Thoracic aorta (tissue), 2 donors: ENCODE measurements around the gene KIZ. TPM values are rescaled to one million over a fixed set of nuclear protein-coding genes. Genes with fewer than 3 reads are reported as not detected.

Source experiments
- ATAC-seq: fragments of 150-250 bp; one replicate; pipeline ENCODE4 v1.8.0; 2017; ENCODE audit warnings: low read depth; ENCODE audit not compliant: insufficient number of reproducible peaks, low FRiP score
- DNase-seq: peaks from one replicate; pipeline ENCODE4 v3.0.0-alpha.2; 2020; ENCODE audit warnings: low spot score
- H3K27ac ChIP-seq, 2 donors: fragments of 200-600 bp; sonication (generic); 1 replicate in 1 of 2; 2 replicates in 1 of 2; pipeline ENCODE4 v1.5.1; 2016; ENCODE audit warnings: mild to moderate bottlenecking in 2 of 2, moderate library complexity in 2 of 2
- H3K27me3 ChIP-seq: fragments of 200-600 bp; sonication (generic); replicated peaks from 2 replicates; pipeline ENCODE4 v1.6.0; 2016; ENCODE audit warnings: mild to moderate bottlenecking; ENCODE audit not compliant: insufficient read depth
- H3K36me3 ChIP-seq: fragments of 200-600 bp; sonication (generic); one replicate; pipeline ENCODE4 v1.5.1; 2016
- H3K4me1 ChIP-seq, 2 donors: fragments of 200-600 bp; sonication (generic); 1 replicate in 1 of 2; 2 replicates in 1 of 2; pipeline versions ENCODE4 v1.5.1 to v1.6.0; 2016; ENCODE audit warnings: low read depth in 2 of 2, mild to moderate bottlenecking in 1 of 2; ENCODE audit not compliant: control insufficient read depth in 1 of 2
- H3K4me3 ChIP-seq: fragments of 200-600 bp; sonication (generic); 2 replicates; pipeline ENCODE4 v1.5.1; 2016; ENCODE audit warnings: mild to moderate bottlenecking
- H3K9me3 ChIP-seq: fragments of 200-600 bp; sonication (generic); 2 replicates; pipeline ENCODE4 v1.5.1; 2016
- CTCF ChIP-seq: fragments of 200-600 bp; sonication (generic); IDR thresholded peaks from one replicate; pipeline ENCODE4 v1.5.1; 2019; ENCODE audit warnings: antibody characterized with exemption
- total RNA-seq, 2 donors: library from RNA; depleted of rRNA; stranded (reverse); fragments of >200 nt; gene quantifications; one replicate each; pipeline versions ENCODE4 v1.1.0 to v1.2.3, GENCODE V29; 2016

The KIZ gene
- total RNA-seq, 2 donors from 2014 or later = 14.4 to 67.3 TPM

- DNase-seq (no peak), ATAC-seq (no peak)
- H3K36me3 ChIP-seq = no peaks in the 10 kb centered on the region
- no peak overlapping the region for H3K27ac ChIP-seq
- H3K9me3 ChIP-seq = no peaks in the 10 kb centered on the region
- H3K4me3 ChIP-seq = no peak overlapping the region
- no peaks in the 10 kb centered on the region for H3K27me3 ChIP-seq
- no peaks in the 10 kb centered on the region for H3K4me1 ChIP-seq
- TF ChIP-seq CTCF = no peak
Measured at GRCh38 chr20:21259346-21259745, 133.5 kb downstream of the KIZ start.

- ATAC-seq (no peak), DNase-seq (no peak)
- H3K4me3 ChIP-seq = no peak overlapping the region
- no peak for TF ChIP-seq CTCF
- no peaks in the 10 kb centered on the region for H3K4me1 ChIP-seq
- H3K9me3 ChIP-seq = no peaks in the 10 kb centered on the region
- H3K27ac ChIP-seq = no peak overlapping the region
- no peaks in the 10 kb centered on the region for H3K36me3 ChIP-seq
- H3K27me3 ChIP-seq = no peaks in the 10 kb centered on the region
Measured at GRCh38 chr20:21262812-21263211, 136.9 kb downstream of the KIZ start.

GRCh38 chr20:21265261-21266190 lies 139.6 kb downstream of the KIZ start:
- no peaks in the 10 kb centered on the region for H3K36me3 ChIP-seq
- H3K9me3 ChIP-seq = no peaks in the 10 kb centered on the region
- ATAC-seq = no peak
- no peak for DNase-seq
- H3K27ac ChIP-seq = no peak overlapping the region
- no peak overlapping the region for H3K4me3 ChIP-seq
- no peaks in the 10 kb centered on the region for H3K4me1 ChIP-seq
- no peaks in the 10 kb centered on the region for H3K27me3 ChIP-seq
- no peak for TF ChIP-seq CTCF

DNA sequence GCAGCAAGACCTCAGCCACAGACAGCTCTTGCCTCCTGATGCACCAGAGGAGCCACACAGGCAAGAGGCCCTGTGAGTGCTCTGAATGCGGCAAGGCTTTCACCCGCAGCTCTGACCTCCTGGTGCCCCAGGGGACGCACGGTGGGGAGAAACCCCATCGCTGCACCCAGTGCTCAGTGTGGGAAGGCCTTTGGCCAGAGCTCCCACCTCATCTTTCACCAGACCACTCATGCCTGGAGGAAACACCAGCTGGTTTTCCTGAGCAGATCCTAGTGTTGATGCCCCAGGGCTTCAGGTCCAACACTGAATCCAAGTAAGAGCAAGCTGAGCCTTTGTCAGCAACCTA lies 140.3 kb downstream of the KIZ start:
- no peak for DNase-seq
- H3K4me1 ChIP-seq = no peaks in the 10 kb centered on the region
- no peak overlapping the region for H3K4me3 ChIP-seq
- no peak for TF ChIP-seq CTCF
- no peak for ATAC-seq
- no peaks in the 10 kb centered on the region for H3K9me3 ChIP-seq
- H3K27ac ChIP-seq = no peak overlapping the region
- no peaks in the 10 kb centered on the region for H3K36me3 ChIP-seq
- no peaks in the 10 kb centered on the region for H3K27me3 ChIP-seq

DNA sequence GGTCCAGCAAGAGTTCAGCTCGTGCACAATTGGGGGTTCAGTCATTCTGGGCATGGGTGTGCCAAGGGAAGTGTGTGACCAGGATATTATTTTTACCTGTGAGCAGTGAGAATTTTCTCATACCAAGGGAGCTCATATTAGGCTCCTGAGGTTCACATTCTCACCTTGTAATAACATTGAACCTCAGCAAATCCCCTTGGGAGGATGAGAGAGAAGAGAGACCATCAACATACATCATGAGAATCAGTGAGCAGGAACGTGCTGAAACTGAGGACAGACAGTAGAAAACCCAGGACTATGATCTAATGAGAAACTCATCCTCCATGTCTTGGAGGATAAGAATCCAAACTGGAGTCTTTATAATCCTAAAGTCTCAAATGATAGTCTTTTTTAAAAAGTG lies 143.9 kb downstream of the KIZ start:
- H3K36me3 ChIP-seq = no peaks in the 10 kb centered on the region
- no peak for TF ChIP-seq CTCF

More for the DNA sequence above, 143.9 kb downstream of the KIZ start:
- Histone ChIP-seq H3K27me3 (no peaks in the 10 kb centered on the region), H3K4me1 (no peaks in the 10 kb centered on the region), H3K9me3 (no peaks in the 10 kb centered on the region), H3K4me3 (no peak overlapping the region), H3K27ac (no peak overlapping the region)
- DNase-seq (no peak), ATAC-seq (no peak)
